ENCODE data around the gene FAM149A.

FAM149A gene

GRCh38 chr4:186104114-186104889 lies at the start of gene FAM149A:
TSS of gene FAM149A (plus strand) at chr4:186104704.
- TF ChIP-seq POLR2A (IDR thresholded peaks at IDR 0.05; ENCODE audit: extremely low read depth, insufficient read length) (no peak), CTCF (IDR thresholded peaks at IDR 0.05; ENCODE audit: low read depth, low read length) (no peak), MAX (IDR thresholded peaks at IDR 0.05; ENCODE audit: low read depth, low read length) (no peak), MYC (IDR thresholded peaks at IDR 0.05; ENCODE audit: low read depth, low read length) (no peak)
- H3K4me3 ChIP-seq (ENCODE audit: low read depth, low read length), result no peak within 1 kb of the TSS
- DNase-seq (ENCODE audit: low read depth), result no peak

GRCh38 chr4:186058253-186058979 lies 46.1 kb upstream of the FAM149A start:
- H3K4me3 ChIP-seq (ENCODE audit: low read depth, low read length), result no peak overlapping the region
- TF ChIP-seq CTCF (IDR thresholded peaks at IDR 0.05; ENCODE audit: low read depth, low read length) (no peak), POLR2A (IDR thresholded peaks at IDR 0.05; ENCODE audit: extremely low read depth, insufficient read length) (no peak), MYC (IDR thresholded peaks at IDR 0.05; ENCODE audit: low read depth, low read length) (no peak), MAX (IDR thresholded peaks at IDR 0.05; ENCODE audit: low read depth, low read length) (no peak)
- peak; percentile 41 for DNase-seq (ENCODE audit: low read depth)

GRCh38 chr4:186058980-186059316 lies 45.6 kb upstream of the FAM149A start:
- H3K4me3 ChIP-seq (ENCODE audit: low read depth, low read length), result no peak overlapping the region
- TF ChIP-seq POLR2A (IDR thresholded peaks at IDR 0.05; ENCODE audit: extremely low read depth, insufficient read length) (no peak), MAX (IDR thresholded peaks at IDR 0.05; ENCODE audit: low read depth, low read length) (no peak), MYC (IDR thresholded peaks at IDR 0.05; ENCODE audit: low read depth, low read length) (no peak), CTCF (IDR thresholded peaks at IDR 0.05; ENCODE audit: low read depth, low read length) (no peak)
- no peak for DNase-seq (ENCODE audit: low read depth)

- DNase-seq (ENCODE audit: low read depth), result no peak
- TF ChIP-seq MYC (IDR thresholded peaks at IDR 0.05; ENCODE audit: low read depth, low read length) (no peak), CTCF (IDR thresholded peaks at IDR 0.05; ENCODE audit: low read depth, low read length) (no peak), POLR2A (IDR thresholded peaks at IDR 0.05; ENCODE audit: extremely low read depth, insufficient read length) (no peak), MAX (IDR thresholded peaks at IDR 0.05; ENCODE audit: low read depth, low read length) (no peak)
Measured at GRCh38 chr4:186061921-186062320, 42.6 kb upstream of the FAM149A start.

GRCh38 chr4:186067757-186068385 lies 36.6 kb upstream of the FAM149A start:
- TF ChIP-seq CTCF (IDR thresholded peaks at IDR 0.05; ENCODE audit: low read depth, low read length) (peak; percentile 37), MAX (IDR thresholded peaks at IDR 0.05; ENCODE audit: low read depth, low read length) (no peak)
- peak overlapping the region; percentile 68 for H3K4me3 ChIP-seq (ENCODE audit: low read depth, low read length)
- DNase-seq (ENCODE audit: low read depth), result peak; percentile 61

More at GRCh38 chr4:186061921-186062320, 42.6 kb upstream of the FAM149A start:
- no peak overlapping the region for H3K4me3 ChIP-seq (ENCODE audit: low read depth, low read length)
